ENCODE measurements around the gene MPP1.

The MPP1 gene

GRCh38 chrX:154730253-154730891 is 74.9 kb downstream of the MPP1 start:
- no peak for DNase-seq

GRCh38 chrX:154729439-154729838 is 75.8 kb downstream of the MPP1 start:
- DNase-seq: no peak
